ENCODE measurements around the gene FAM240A. TPM values are rescaled to one million over a fixed set of nuclear protein-coding genes. Genes with fewer than 3 reads are reported as not detected.
"Not testable (repeated sequence)": the region's sequence is repeated elsewhere in the genome, so short reads cannot be mapped to it uniquely, and the experiment has no call there.

FAM240A gene
- total RNA-seq, 4 donors from 2014 or later = 0.18 TPM; not detected in 3

DNA sequence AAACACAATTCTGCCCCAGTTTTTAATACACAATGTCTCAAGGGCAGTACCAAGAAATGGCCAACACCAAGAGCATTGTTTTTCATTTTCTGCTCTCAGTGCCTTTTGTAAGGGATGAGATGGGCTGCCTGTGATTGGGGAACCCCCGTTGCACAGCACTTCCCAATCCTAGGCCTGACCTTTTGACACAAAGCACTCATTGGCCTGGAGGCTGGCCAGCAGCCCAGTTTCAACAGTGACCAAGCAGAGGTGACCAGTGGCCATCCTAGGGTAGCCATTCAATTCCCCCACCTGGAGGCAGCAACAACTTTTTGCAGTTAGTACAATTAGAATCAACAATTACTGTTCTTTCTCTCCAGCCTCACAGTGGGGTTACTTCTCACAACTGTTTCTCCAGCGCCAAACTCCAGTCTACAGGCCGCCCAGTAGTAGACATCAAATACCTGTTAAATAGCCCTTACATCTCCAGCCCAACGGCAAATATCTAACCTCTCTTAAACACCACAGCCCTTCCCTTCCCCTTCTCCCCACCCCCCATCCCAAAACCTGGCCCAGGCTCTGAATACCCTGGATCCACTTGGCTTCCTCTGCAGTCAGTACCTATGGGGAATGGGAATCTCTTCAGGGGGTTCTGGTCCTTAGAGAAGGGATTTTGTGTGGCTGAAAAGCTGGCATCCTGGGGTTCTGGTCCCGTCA is 37.3 kb upstream of the FAM240A start:
- DNase-seq (no peak), ATAC-seq (no peak)
- Histone ChIP-seq H3K4me3 (no peak overlapping the region), H3K36me3 (no peaks in the 10 kb centered on the region), H3K27me3 (no peaks in the 10 kb centered on the region), H3K9me3 (no peaks in the 10 kb centered on the region), H3K27ac (no peak overlapping the region), H3K4me1 (peaks cover 0 to 10% of the 10 kb centered on the region in 2 donors)
- in situ Hi-C loops (cut with MboI; ENCODE audit: low sequenced_read_pairs in 4 of 4) (no loop called here), intact Hi-C loops (cut with DNase I; ENCODE audit: low total_unique reads) (no loop called here)
- TF ChIP-seq CTCF (IDR thresholded peaks at IDR 0.05 in 4 of 5, conservative IDR thresholded peaks at IDR 0.05 in 1 of 5) (no peak), POLR2A (IDR thresholded peaks at IDR 0.05) (no peak)

DNA sequence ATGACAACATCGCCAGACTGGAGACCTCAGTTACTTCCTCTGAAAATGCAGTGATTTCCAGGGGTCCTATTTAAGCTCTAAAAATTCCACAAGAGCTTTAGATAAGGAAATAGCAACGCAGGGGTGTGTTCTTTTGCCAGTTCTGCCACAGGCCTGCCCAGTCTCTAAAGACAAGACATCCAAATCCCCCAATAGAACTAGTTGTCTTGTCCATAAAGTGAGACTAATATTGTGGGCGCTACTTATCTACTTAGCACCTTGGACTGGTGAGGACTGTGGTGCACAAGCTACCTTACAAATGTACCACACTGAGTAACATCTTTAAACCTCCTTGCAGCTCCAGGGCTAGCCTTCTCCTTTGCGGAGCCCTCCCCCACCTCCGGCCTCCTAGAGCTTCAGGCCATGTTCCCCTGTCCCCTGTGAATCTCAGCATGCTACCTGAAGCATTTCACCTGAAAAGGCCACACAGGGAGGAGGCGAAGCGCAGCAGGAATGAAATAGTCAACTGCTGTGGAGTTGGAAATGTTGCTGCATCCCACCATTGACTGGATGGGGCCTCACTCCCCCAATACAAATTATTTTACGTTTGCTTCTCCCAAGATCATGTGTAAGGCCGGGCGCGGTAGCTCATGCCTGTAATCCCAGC is 36.6 kb upstream of the FAM240A start:
- no peaks in the 10 kb centered on the region for H3K9me3 ChIP-seq
- intact Hi-C loops (cut with DNase I; ENCODE audit: low total_unique reads) (no loop called here), in situ Hi-C loops (cut with MboI; ENCODE audit: low sequenced_read_pairs in 4 of 4) (no loop called here)
- H3K27ac ChIP-seq = no peak overlapping the region
- ATAC-seq = no peak
- H3K4me3 ChIP-seq = no peak overlapping the region
- H3K36me3 ChIP-seq = no peaks in the 10 kb centered on the region
- TF ChIP-seq POLR2A (IDR thresholded peaks at IDR 0.05) = no peak
- no peak for TF ChIP-seq CTCF (IDR thresholded peaks at IDR 0.05 in 4 of 5, conservative IDR thresholded peaks at IDR 0.05 in 1 of 5)
- H3K27me3 ChIP-seq = no peaks in the 10 kb centered on the region
- DNase-seq = no peak
- peaks cover 0 to 10% of the 10 kb centered on the region in 2 donors for H3K4me1 ChIP-seq

- no peak for DNase-seq
- in situ Hi-C loops (cut with MboI; ENCODE audit: low sequenced_read_pairs in 4 of 4) = no loop called here
- H3K36me3 ChIP-seq = no peaks in the 10 kb centered on the region
- peaks cover 0 to 10% of the 10 kb centered on the region in 2 donors for H3K4me1 ChIP-seq
- no peak overlapping the region for H3K27ac ChIP-seq
- TF ChIP-seq CTCF (IDR thresholded peaks at IDR 0.05 in 4 of 5, conservative IDR thresholded peaks at IDR 0.05 in 1 of 5) (no peak), POLR2A (IDR thresholded peaks at IDR 0.05) (no peak)
- H3K27me3 ChIP-seq = no peaks in the 10 kb centered on the region
- no peaks in the 10 kb centered on the region for H3K9me3 ChIP-seq
- intact Hi-C loops (cut with DNase I; ENCODE audit: low total_unique reads) = no loop called here
- H3K4me3 ChIP-seq = no peak overlapping the region
- ATAC-seq = no peak
These were observed 35.9 kb upstream of the FAM240A start for GRCh38 chr3:46576386-46576785.

DNA sequence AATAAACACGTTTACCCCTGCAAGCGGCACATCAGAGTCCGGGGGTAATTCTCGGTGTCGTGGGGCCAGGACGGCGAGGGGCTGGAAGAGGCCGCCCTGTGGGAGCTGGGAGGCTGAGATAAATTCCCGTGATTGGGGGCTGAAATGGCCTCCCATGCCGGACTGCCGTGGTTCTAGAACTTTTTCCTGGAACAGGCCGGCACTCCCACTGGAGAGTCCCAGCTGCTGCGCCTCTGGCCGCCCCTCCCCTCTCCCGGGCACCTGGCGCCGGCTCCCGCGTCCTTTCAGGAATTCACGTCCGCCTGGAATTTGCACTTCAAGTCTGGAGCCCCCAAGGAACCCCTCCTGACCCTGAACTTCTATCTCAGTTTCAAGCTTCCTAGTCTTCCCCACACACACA is 35.4 kb upstream of the FAM240A start:
- H3K27me3 ChIP-seq = no peaks in the 10 kb centered on the region
- in situ Hi-C loops (cut with MboI; ENCODE audit: low sequenced_read_pairs in 4 of 4) (no loop called here), intact Hi-C loops (cut with DNase I; ENCODE audit: low total_unique reads) (no loop called here)
- DNase-seq (no peak), ATAC-seq (no peak)
- TF ChIP-seq CTCF (IDR thresholded peaks at IDR 0.05 in 4 of 5, conservative IDR thresholded peaks at IDR 0.05 in 1 of 5) (no peak), POLR2A (IDR thresholded peaks at IDR 0.05) (no peak)
- no peak overlapping the region for H3K4me3 ChIP-seq
- peaks cover 0 to 10% of the 10 kb centered on the region in 2 donors for H3K4me1 ChIP-seq
- no peaks in the 10 kb centered on the region for H3K9me3 ChIP-seq
- no peaks in the 10 kb centered on the region for H3K36me3 ChIP-seq
- no peak overlapping the region for H3K27ac ChIP-seq

DNA sequence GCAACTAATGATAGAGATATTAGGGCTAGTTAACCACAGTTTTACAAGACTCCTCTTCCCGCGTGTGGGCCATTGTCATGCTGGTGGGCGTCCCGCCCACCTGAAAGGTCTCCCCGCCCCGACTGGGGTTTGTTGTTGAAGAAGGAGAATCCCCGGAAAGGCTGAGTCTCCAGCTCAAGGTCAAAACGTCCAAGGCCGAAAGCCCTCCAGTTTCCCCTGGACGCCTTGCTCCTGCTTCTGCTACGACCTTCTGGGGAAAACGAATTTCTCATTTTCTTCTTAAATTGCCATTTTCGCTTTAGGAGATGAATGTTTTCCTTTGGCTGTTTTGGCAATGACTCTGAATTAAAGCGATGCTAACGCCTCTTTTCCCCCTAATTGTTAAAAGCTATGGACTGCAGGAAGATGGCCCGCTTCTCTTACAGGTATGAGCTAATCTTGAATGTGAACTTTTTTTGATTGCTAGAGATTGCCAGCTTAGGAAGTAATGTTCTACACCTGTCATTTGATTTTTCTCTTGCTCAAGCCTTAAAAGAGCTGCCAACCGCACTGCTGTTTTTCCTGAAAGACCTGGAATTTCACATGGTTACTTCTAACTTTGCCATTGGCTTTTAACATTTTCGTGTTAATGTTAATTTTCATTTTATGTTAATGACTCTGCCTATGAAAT is 34.6 kb upstream of the FAM240A start:
- H3K4me1 ChIP-seq = peaks cover 0 to 10% of the 10 kb centered on the region in 2 donors
- intact Hi-C loops (cut with DNase I; ENCODE audit: low total_unique reads); H3K9me3 ChIP-seq; in situ Hi-C loops (cut with MboI; ENCODE audit: low sequenced_read_pairs in 4 of 4); H3K4me3 ChIP-seq; ATAC-seq; DNase-seq; H3K27me3 ChIP-seq; H3K27ac ChIP-seq; H3K36me3 ChIP-seq: not testable (repeated sequence)

All from gastrocnemius medialis (tissue), 4 donors.